Fibroblast of villous mesenchyme (primary cell): Measurements from ENCODE around the gene METTL22. TPM values are rescaled to one million over a fixed set of nuclear protein-coding genes. Genes with fewer than 3 reads are reported as not detected.

Experiments
- DNase-seq: peaks from one replicate; pipeline ENCODE4 v3.0.0-alpha.2; 2010; ENCODE audit warnings: low read depth
- H3K4me3 ChIP-seq: 2 replicates; pipeline ENCODE4 v1.5.1; 2011; ENCODE audit warnings: low read depth, mild to moderate bottlenecking, low read length
- total RNA-seq: library from RNA; depleted of rRNA; stranded (reverse); fragments of >200 nt; gene quantifications from 2 replicates; pipeline ENCODE4 v1.2.3, GENCODE V29; 2012
- TF ChIP-seq, protein P1 (sequence below): IDR thresholded peaks from 2 replicates; pipeline ENCODE4 v1.5.1; 2012; ENCODE audit warnings: low read depth, mild to moderate bottlenecking, low read length; ENCODE audit not compliant: insufficient read depth

METTL22 gene
- total RNA-seq, 1 donor, result 22.5 TPM

DNA sequence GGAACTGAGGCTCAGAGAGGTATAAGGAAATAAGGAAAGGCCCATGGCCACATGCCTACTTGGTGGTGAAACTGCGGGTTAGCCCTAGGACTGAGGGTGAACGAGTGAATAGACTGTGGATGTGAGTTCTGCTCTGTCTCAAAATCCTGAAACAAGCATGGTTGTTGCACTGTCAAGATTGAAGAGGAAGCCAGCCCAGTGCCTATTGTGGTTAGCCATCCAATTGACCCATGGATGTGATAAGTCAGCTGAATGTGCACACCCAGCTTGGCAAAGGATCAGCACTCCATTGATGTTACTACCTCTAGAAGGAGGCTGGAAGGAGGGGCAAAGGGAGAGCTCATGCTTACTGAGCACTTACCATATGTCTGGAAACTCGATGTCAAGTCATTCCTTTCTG is 35.6 kb upstream of the METTL22 start:
- TF ChIP-seq, protein P1, sequence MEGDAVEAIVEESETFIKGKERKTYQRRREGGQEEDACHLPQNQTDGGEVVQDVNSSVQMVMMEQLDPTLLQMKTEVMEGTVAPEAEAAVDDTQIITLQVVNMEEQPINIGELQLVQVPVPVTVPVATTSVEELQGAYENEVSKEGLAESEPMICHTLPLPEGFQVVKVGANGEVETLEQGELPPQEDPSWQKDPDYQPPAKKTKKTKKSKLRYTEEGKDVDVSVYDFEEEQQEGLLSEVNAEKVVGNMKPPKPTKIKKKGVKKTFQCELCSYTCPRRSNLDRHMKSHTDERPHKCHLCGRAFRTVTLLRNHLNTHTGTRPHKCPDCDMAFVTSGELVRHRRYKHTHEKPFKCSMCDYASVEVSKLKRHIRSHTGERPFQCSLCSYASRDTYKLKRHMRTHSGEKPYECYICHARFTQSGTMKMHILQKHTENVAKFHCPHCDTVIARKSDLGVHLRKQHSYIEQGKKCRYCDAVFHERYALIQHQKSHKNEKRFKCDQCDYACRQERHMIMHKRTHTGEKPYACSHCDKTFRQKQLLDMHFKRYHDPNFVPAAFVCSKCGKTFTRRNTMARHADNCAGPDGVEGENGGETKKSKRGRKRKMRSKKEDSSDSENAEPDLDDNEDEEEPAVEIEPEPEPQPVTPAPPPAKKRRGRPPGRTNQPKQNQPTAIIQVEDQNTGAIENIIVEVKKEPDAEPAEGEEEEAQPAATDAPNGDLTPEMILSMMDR, result no peak
- no peak overlapping the region for H3K4me3 ChIP-seq
- no peak for DNase-seq

GRCh38 chr16:8587065-8587464 is 34.4 kb upstream of the METTL22 start:
- DNase-seq, result no peak

GRCh38 chr16:8588682-8589056 is 32.8 kb upstream of the METTL22 start:
- no peak overlapping the region for H3K4me3 ChIP-seq
- no peak for DNase-seq
- TF ChIP-seq, protein P1, result no peak

More at GRCh38 chr16:8587065-8587464, 34.4 kb upstream of the METTL22 start:
- no peak overlapping the region for H3K4me3 ChIP-seq
- TF ChIP-seq, protein P1, result no peak

DNA sequence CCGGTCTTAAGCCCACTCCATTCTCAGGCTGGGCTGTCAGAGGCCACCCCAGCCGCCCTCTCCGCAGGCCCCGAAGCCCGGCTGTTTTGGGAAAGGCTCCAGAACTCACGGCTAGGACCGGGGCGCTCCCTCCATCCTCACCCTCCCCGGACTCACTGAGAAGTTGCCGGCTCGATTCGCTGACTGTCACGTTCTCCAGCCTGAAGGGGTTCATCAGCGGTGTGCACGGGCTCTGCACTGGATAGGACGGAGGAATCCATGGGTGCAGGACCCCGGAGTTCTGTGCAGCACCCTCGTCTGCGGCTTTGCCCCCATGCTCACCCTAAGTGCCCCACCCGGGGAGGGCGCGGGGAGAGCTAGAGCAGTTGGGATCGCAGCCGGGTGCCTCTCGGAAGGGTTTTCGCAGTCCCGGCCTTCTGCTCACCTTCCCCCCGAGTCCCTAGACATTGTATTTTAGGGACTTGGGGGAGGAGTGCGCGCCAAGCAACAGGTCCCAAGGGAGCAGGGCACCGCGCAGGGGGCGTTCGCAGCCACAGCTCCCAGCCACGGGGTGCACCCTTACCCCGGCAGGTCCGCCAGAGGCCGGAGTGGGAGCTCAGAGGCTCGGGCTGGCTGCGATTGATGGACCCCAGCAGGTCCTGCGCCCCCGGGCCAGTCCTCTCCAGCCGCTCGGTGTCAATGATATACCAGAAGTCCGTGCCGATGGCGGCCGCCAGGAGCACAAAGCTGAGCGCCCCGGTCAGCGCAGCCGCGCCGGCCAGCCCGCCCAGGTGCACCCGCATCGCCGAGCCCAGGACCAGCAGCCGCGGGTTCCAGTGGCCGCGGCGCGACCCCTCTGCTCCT is 32.2 kb upstream of the METTL22 start:
- no peak overlapping the region for H3K4me3 ChIP-seq
- DNase-seq, result no peak
- TF ChIP-seq, protein P1, result no peak

DNA sequence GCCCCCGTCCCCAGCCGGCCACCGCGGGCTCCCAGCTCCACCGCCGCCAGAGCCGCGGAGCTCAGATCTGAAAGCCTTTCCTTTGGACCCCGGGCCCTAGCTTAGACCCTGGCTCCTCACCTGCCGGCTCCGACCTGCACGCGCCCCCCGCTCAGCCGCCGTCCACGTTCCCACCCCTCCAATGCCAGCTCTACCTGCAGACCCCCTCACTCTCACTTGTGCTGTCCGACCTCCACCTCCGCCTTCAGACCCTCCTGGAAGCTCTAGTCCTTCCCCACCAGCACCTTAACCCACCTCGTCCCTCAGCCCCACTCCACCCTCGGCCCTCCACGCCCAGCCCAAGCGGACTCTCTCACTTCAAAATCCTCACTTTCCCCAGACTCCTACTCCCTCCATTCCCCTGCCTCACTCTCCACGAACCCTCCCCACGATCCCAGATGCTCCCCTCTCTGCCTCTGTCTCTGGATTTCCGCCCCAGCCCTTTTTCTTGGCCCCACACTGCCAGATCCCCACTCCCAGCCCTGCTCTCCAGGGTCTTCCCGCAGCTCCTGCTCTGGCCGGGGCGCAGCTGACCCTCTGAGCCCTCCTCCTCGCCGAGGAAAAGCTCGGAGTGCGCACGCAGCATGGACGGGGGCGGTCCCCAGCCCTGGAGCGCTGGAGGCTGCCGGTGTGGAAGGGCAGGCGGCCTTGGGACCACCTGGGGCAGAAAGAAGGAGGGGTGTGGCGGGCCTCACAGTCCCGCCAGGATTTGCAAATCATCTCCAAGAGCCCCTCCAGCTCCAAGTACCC is 31.4 kb upstream of the METTL22 start, which contains the start of gene TMEM114:
TMEM114 (minus strand) TSS at position 612 of the 789 bp plus-strand sequence. CDS start 673 bp downstream, outside the sequence.
- no peak for DNase-seq
- H3K4me3 ChIP-seq, result no peak within 1 kb of the TSS
- TF ChIP-seq, protein P1, result no peak

- no peak overlapping the region for H3K4me3 ChIP-seq
- TF ChIP-seq, protein P1, result no peak
- no peak for DNase-seq
Observed at GRCh38 chr16:8590811-8591210, 30.7 kb upstream of the METTL22 start.
